PC-3 (cell line): Measurements from ENCODE around the gene SFXN3. TPM values are rescaled to one million over a fixed set of nuclear protein-coding genes. Genes with fewer than 3 reads are reported as not detected.
A peak's percentile ranks its signal among the peaks of the same experiment; 100 is the strongest.

Experiments
- ATAC-seq: fragments of 200-7000 bp; cut with Tn5 transposase; 2 replicates; pipeline ENCODE4 v1.9.1; 2020; ENCODE audit warnings: mild to moderate bottlenecking, moderate library complexity
- BruUV-seq: library from RNA; stranded (reverse); fragments of 400-500 nt; replicated peaks from 2 replicates; lab custom pipeline; 2021; lab: Mats Ljungman, UMichigan
- CTCF ChIA-PET: fragments of 300-600 bp; sonication (Branson Sonifier 250); formaldehyde crosslinking; loops from one replicate; lab custom pipeline; 2022; ENCODE audit warnings: antibody characterized with exemption; lab: Charles Lee
- POLR2A ChIA-PET: fragments of 300-600 bp; sonication (Branson Sonifier 250); formaldehyde crosslinking; loops from one replicate; lab custom pipeline; 2022; ENCODE audit warnings: antibody characterized with exemption; ENCODE audit not compliant: unreplicated experiment; lab: Charles Lee
- DNase-seq: peaks from one replicate; pipeline ENCODE4 v3.0.0-alpha.2; 2015
- H2AFZ ChIP-seq: fragments of 300-600 bp; sonication (generic); 2 replicates; pipeline ENCODE4 v1.6.0; 2016; ENCODE audit warnings: antibody characterized with exemption, low read length
- H3F3A ChIP-seq: fragments of 300-600 bp; sonication (generic); one replicate; pipeline ENCODE4 v1.6.0; 2017; ENCODE audit warnings: antibody characterized with exemption, low read length, control low read depth, mild to moderate bottlenecking; ENCODE audit not compliant: unreplicated experiment
- H3K27ac ChIP-seq: fragments of 300-600 bp; sonication (generic); 2 replicates; pipeline ENCODE4 v1.5.1; 2016; ENCODE audit warnings: mild to moderate bottlenecking, low read length
- H3K27me3 ChIP-seq: fragments of 300-600 bp; sonication (generic); 2 replicates; pipeline ENCODE4 v1.6.1; 2016; ENCODE audit warnings: low read length, mixed read lengths
- H3K36me3 ChIP-seq: fragments of 300-600 bp; sonication (generic); 2 replicates; pipeline ENCODE4 v1.6.1; 2016; ENCODE audit warnings: low read depth, mixed run types, low read length, mixed read lengths
- H3K4me1 ChIP-seq: fragments of 300-600 bp; sonication (generic); 2 replicates; pipeline ENCODE4 v1.5.1; 2016; ENCODE audit warnings: low read length; ENCODE audit not compliant: insufficient read depth
- H3K4me2 ChIP-seq: fragments of 300-600 bp; sonication (generic); 2 replicates; pipeline ENCODE4 v1.6.0; 2016; ENCODE audit warnings: low read length
- H3K4me3 ChIP-seq: fragments of 300-600 bp; sonication (generic); 2 replicates; pipeline ENCODE4 v1.5.1; 2016; ENCODE audit warnings: mild to moderate bottlenecking, low read length, mixed read lengths
- H3K79me2 ChIP-seq: fragments of 300-600 bp; sonication (generic); 2 replicates; pipeline ENCODE4 v1.6.1; 2017; ENCODE audit warnings: low read length, mixed read lengths
- H3K9ac ChIP-seq: fragments of 300-600 bp; sonication (generic); 2 replicates; pipeline ENCODE4 v1.6.0; 2016; ENCODE audit warnings: mild to moderate bottlenecking, low read length
- H3K9me2 ChIP-seq: fragments of 300-600 bp; sonication (generic); replicated peaks from 2 replicates; pipeline ENCODE4 v1.6.1; 2016; ENCODE audit warnings: mixed run types, low read length, mixed read lengths
- H3K9me3 ChIP-seq: fragments of 300-600 bp; sonication (generic); 2 replicates; pipeline ENCODE4 v1.6.1; 2016; ENCODE audit warnings: low read length, mixed read lengths
- H4K20me1 ChIP-seq: fragments of 300-600 bp; sonication (generic); 2 replicates; pipeline ENCODE4 v1.6.1; 2016; ENCODE audit warnings: low read length, mixed read lengths
- EZH2 ChIP-seq: fragments of 300-600 bp; sonication (generic); IDR thresholded peaks from one replicate; pipeline ENCODE4 v1.6.1; 2017; ENCODE audit warnings: antibody characterized with exemption, mild to moderate bottlenecking, low read length; ENCODE audit not compliant: unreplicated experiment
- EZH2phosphoT487 ChIP-seq: fragments of 300-600 bp; sonication (generic); IDR thresholded peaks from 2 replicates; pipeline ENCODE4 v1.6.1; 2018; ENCODE audit warnings: mild to moderate bottlenecking, antibody characterized with exemption, low read length, borderline replicate concordance
- intact Hi-C: fragments of 100-400 bp; cut with micrococcal nuclease; formaldehyde crosslinking; loops from 2 replicates; pipeline ENCODE4 v1.9.0; 2023
- total RNA-seq: library from RNA; depleted of rRNA; stranded (reverse); fragments of >200 nt; gene quantifications from 2 replicates; pipeline ENCODE4 v1.2.3, GENCODE V29; 2014
- TF ChIP-seq, protein P1 (sequence below): fragments of 300-600 bp; sonication (generic); conservative IDR thresholded peaks from 2 replicates; pipeline ENCODE4 v1.5.1; 2017; ENCODE audit warnings: antibody characterized with exemption, low read depth, mild to moderate bottlenecking, low read length

Gene SFXN3
- total RNA-seq, 1 experiment from 2014 or later, result 46.7 TPM

DNA sequence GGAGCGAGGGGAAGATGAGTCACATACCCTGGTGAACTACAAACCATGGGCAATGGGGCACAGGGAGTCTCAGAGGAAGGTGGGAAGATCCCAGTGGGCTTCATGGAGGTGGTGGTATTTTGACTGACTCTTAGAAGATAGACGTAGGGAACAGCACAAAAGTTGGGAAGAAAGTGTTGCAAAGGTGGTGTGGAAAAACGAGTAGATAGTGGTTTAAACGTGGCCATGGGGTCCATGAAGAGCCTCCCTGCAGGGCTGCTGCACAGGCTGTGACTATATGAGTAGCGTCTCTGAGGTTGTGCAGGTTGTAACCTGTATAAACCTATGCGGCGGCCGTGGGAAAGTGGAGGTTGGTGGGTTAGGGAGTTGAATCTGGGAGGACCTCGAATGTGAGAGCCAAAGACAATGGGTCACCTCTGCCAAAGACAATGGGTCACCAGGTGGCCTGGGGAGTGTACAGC, 17.6 kb upstream of the SFXN3 start:
- Histone ChIP-seq H2AFZ (peak overlapping the region; percentile 38; the same call in 1 of the 2 replicates), H3K27me3 (no peaks in the 10 kb centered on the region), H3K9ac (no peak overlapping the region), H3K79me2 (no peaks in the 10 kb centered on the region), H4K20me1 (no peaks in the 10 kb centered on the region), H3F3A (no peaks in the 10 kb centered on the region), H3K4me3 (no peak overlapping the region), H3K27ac (peak overlapping the region; percentile 29; the same call in 1 of the 2 replicates), H3K4me1 (peaks cover 29% of the 10 kb centered on the region), H3K9me3 (no peaks in the 10 kb centered on the region), H3K9me2 (no peaks in the 10 kb centered on the region), H3K4me2 (peak overlapping the region; percentile 33), H3K36me3 (no peaks in the 10 kb centered on the region)
- intact Hi-C loops, result loop anchor here (1.0 kb wide), 1 partner anchor 15 kb away; no protein-coding TSS in a partner anchor
- ATAC-seq (no peak), DNase-seq (no peak)
- BruUV-seq, result no TSS peak
- CTCF ChIA-PET, result no interaction called here
- POLR2A ChIA-PET, result no interaction called here
- TF ChIP-seq EZH2 (no peak), EZH2phosphoT487 (no peak)
- TF ChIP-seq, protein P1, sequence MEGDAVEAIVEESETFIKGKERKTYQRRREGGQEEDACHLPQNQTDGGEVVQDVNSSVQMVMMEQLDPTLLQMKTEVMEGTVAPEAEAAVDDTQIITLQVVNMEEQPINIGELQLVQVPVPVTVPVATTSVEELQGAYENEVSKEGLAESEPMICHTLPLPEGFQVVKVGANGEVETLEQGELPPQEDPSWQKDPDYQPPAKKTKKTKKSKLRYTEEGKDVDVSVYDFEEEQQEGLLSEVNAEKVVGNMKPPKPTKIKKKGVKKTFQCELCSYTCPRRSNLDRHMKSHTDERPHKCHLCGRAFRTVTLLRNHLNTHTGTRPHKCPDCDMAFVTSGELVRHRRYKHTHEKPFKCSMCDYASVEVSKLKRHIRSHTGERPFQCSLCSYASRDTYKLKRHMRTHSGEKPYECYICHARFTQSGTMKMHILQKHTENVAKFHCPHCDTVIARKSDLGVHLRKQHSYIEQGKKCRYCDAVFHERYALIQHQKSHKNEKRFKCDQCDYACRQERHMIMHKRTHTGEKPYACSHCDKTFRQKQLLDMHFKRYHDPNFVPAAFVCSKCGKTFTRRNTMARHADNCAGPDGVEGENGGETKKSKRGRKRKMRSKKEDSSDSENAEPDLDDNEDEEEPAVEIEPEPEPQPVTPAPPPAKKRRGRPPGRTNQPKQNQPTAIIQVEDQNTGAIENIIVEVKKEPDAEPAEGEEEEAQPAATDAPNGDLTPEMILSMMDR, result no peak

DNA sequence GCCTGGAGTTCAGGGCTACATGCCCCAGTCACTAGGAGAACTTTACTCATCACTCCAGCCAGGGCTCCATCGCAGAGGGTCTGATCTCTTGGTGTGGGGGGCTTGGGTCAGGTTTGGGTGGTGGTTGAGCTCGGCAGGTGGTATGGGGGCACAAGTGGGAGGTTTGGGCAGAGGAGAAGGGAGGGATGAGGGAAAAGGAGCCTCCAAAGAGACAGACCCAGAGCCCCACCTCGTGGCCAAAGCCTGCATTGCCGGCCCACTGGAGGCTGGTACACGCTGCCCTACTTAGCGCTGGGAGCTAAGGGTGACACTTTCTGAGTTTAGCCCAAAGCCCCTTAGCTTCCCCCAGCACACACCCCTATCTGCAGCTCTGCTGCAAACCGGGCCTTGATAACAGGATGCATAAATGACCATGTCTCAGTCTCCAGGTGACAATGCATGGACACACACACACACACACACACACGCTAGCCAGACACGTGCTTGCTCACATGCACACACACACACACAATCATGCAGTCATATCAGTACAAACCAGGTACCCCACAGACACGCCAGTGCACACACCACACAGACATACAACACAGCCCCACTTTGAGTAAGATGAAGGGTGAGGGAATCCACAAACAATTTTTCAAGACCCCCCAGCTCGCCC, 16.7 kb upstream of the SFXN3 start:
- ATAC-seq (peak; percentile 40), DNase-seq (peak; percentile 78)
- Histone ChIP-seq H3K79me2 (no peaks in the 10 kb centered on the region), H3F3A (no peaks in the 10 kb centered on the region), H3K4me3 (no peak overlapping the region), H3K27me3 (no peaks in the 10 kb centered on the region), H3K4me1 (peaks cover 29% of the 10 kb centered on the region), H3K36me3 (no peaks in the 10 kb centered on the region), H3K9me3 (no peaks in the 10 kb centered on the region), H3K9me2 (no peaks in the 10 kb centered on the region), H3K27ac (no peak overlapping the region), H3K9ac (no peak overlapping the region), H3K4me2 (0 out of 2 replicates have a peak overlapping the region, but pooled peaks have one; percentile 16), H2AFZ (no peak overlapping the region), H4K20me1 (no peaks in the 10 kb centered on the region)
- ChIA-PET POLR2A (interaction anchor here (1.2 kb wide), 1 partner anchor 17 kb away, joined by 13 read pairs; the partner anchor contains the start of genes PDZD7 and SFXN3), CTCF (interaction anchor here (1.0 to 1.8 kb wide), 3 partner anchors 10 to 36 kb away, joined by 5 to 15 read pairs (median 5); no protein-coding TSS in a partner anchor)
- intact Hi-C loops, result loop anchor here (1.0 kb wide), 1 partner anchor 20 kb away; no protein-coding TSS in a partner anchor
- TF ChIP-seq, protein P1, result peak; percentile 81
- TF ChIP-seq EZH2, result no peak
- BruUV-seq, result no TSS peak
